Measurements from ENCODE around the gene KIF20A.

- TF ChIP-seq TAF1 (IDR thresholded peaks at IDR 0.05; ENCODE audit: borderline replicate concordance, low read depth, low read length), result no peak
- no peak for TF ChIP-seq POLR2A (IDR thresholded peaks at IDR 0.05; ENCODE audit: low read depth, low read length)
- TF ChIP-seq POLR2AphosphoS5 (IDR thresholded peaks at IDR 0.05; ENCODE audit: low read depth, low read length), result no peak
These were observed 55.7 kb downstream of the KIF20A start for GRCh38 chr5:138234651-138235050.

Data from GM12892 (cell line).